HT-29 (cell line): ENCODE data around the gene C9orf50. TPM values are rescaled to one million over a fixed set of nuclear protein-coding genes. Genes with fewer than 3 reads are reported as not detected.

Source experiments
- DNase-seq: peaks from one replicate; pipeline ENCODE4 v3.0.0-alpha.2; 2015; ENCODE audit warnings: low spot score
- total RNA-seq: library from RNA; depleted of rRNA; stranded (reverse); fragments of >200 nt; shearing (Covaris generic); gene quantifications from 2 replicates; pipeline ENCODE4 v1.2.3, GENCODE V29; 2014

C9orf50 gene
- total RNA-seq, 1 experiment from 2014 or later = not detected

GRCh38 chr9:129591916-129592315 lies 29.0 kb downstream of the C9orf50 start:
- DNase-seq = no peak

GRCh38 chr9:129590466-129590865 lies 30.4 kb downstream of the C9orf50 start:
- no peak for DNase-seq

GRCh38 chr9:129587487-129588262 lies 33.2 kb downstream of the C9orf50 start:
- DNase-seq = no peak

GRCh38 chr9:129586685-129587084 lies 34.2 kb downstream of the C9orf50 start:
- DNase-seq = no peak

- no peak for DNase-seq
These were observed 34.7 kb downstream of the C9orf50 start for GRCh38 chr9:129586245-129586644.

- no peak for DNase-seq
These were observed 35.5 kb downstream of the C9orf50 start for GRCh38 chr9:129585352-129585751.

- DNase-seq = peak; percentile 87
These were observed 36.8 kb downstream of the C9orf50 start for GRCh38 chr9:129584136-129584535.

GRCh38 chr9:129583308-129584038 lies 37.4 kb downstream of the C9orf50 start:
- no peak for DNase-seq

GRCh38 chr9:129582855-129583254 lies 38.0 kb downstream of the C9orf50 start:
- no peak for DNase-seq

GRCh38 chr9:129581505-129582189 lies 39.3 kb downstream of the C9orf50 start:
- no peak for DNase-seq

- DNase-seq = peak; percentile 27
These were observed 40.5 kb downstream of the C9orf50 start for GRCh38 chr9:129580211-129580915.

GRCh38 chr9:129579294-129579693 lies 41.6 kb downstream of the C9orf50 start:
- DNase-seq = no peak

GRCh38 chr9:129576546-129577543 lies 44.1 kb downstream of the C9orf50 start:
- no peak for DNase-seq

GRCh38 chr9:129575818-129576217 lies 45.1 kb downstream of the C9orf50 start:
- no peak for DNase-seq

GRCh38 chr9:129574911-129575585 lies 45.9 kb downstream of the C9orf50 start:
- no peak for DNase-seq

- no peak for DNase-seq
These were observed 46.9 kb downstream of the C9orf50 start for GRCh38 chr9:129573977-129574376.

GRCh38 chr9:129572517-129572916 lies 48.4 kb downstream of the C9orf50 start:
- DNase-seq = no peak

GRCh38 chr9:129572052-129572425 lies 48.9 kb downstream of the C9orf50 start:
- DNase-seq = no peak

- no peak for DNase-seq
These were observed 49.4 kb downstream of the C9orf50 start for GRCh38 chr9:129571298-129572051.
